ENCODE measurements around the gene C2CD4A.

- TF ChIP-seq CTCF (conservative IDR thresholded peaks at IDR 0.05; ENCODE audit: low read length) = no peak
- TF ChIP-seq EZH2phosphoT487 (IDR thresholded peaks at IDR 0.05; ENCODE audit: borderline replicate concordance) = no peak
Observed at GRCh38 chr15:62053439-62054085, 13.2 kb upstream of the C2CD4A start.

Data from Loucy (cell line).